H1 (cell line): ENCODE measurements around the gene C20orf173.
A peak's percentile ranks its signal among the peaks of the same experiment; 100 is the strongest.

Source experiments
- BRCA1 ChIP-seq: IDR thresholded peaks from 2 replicates; pipeline ENCODE4 v1.6.1; 2012; ENCODE audit warnings: low read depth, low read length, improper control_type of control experiment
- CREB1 ChIP-seq: IDR thresholded peaks from 2 replicates; pipeline ENCODE4 v1.6.1; 2012; ENCODE audit warnings: inconsistent platforms
- EZH2 ChIP-seq: fragments of 200-600 bp; sonication (generic); IDR thresholded peaks from 2 replicates; pipeline ENCODE4 v1.7.1; 2012; ENCODE audit warnings: low read depth, mild to moderate bottlenecking, moderate library complexity, low read length, inconsistent platforms; ENCODE audit not compliant: severe bottlenecking
- PHF8 ChIP-seq: fragments of 200-600 bp; sonication (generic); conservative IDR thresholded peaks from 2 replicates; pipeline ENCODE4 v1.7.1; 2012; ENCODE audit warnings: low read depth, mild to moderate bottlenecking, inconsistent platforms, low read length, moderate library complexity
- POLR2A ChIP-seq, 2 experiments: IDR thresholded peaks; 1 replicate in 1 of 2; 2 replicates in 1 of 2; pipeline ENCODE4 v1.6.1; 2011; ENCODE audit warnings: low read depth in 2 of 2, low read length in 2 of 2, mild to moderate bottlenecking in 2 of 2; ENCODE audit errors: control extremely low read depth in 1 of 2
- POLR2AphosphoS5 ChIP-seq: IDR thresholded peaks from 2 replicates; pipeline ENCODE4 v1.6.1; 2011; ENCODE audit warnings: low read depth, low read length
- RAD21 ChIP-seq, 2 experiments: IDR thresholded peaks in 1 of 2; conservative IDR thresholded peaks in 1 of 2; 2 replicates each; pipeline ENCODE4 v1.6.1; 2011; ENCODE audit warnings: low read depth in 2 of 2, low read length in 2 of 2, improper control_type of control experiment in 1 of 2, inconsistent platforms in 1 of 2, mild to moderate bottlenecking in 1 of 2, moderate library complexity in 1 of 2
- TAF1 ChIP-seq: IDR thresholded peaks from 2 replicates; pipeline ENCODE4 v1.6.1; 2011; ENCODE audit warnings: mild to moderate bottlenecking, low read depth, low read length
- TAF7 ChIP-seq: optimal IDR thresholded peaks from 2 replicates; pipeline ENCODE3; 2011; ENCODE audit warnings: low read depth, mild to moderate bottlenecking, inconsistent platforms, low read length, moderate library complexity, borderline replicate concordance
- TF ChIP-seq, protein P1 (sequence below), 3 experiments: IDR thresholded peaks; 1 replicate in 2 of 3; 2 replicates in 1 of 3; pipeline versions ENCODE4 v1.5.1 to v1.6.1; 2011; ENCODE audit warnings: low read length in 3 of 3, mild to moderate bottlenecking in 3 of 3, inconsistent platforms in 2 of 3, low read depth in 1 of 3, moderate library complexity in 1 of 3; ENCODE audit not compliant: insufficient read depth in 1 of 3; ENCODE audit errors: control extremely low read depth in 1 of 3
- TF ChIP-seq, protein P2 (sequence below): fragments of 300-600 bp; sonication (generic); IDR thresholded peaks from 2 replicates; pipeline ENCODE4 v1.7.1; 2012; ENCODE audit warnings: low read length, moderate library complexity, mild to moderate bottlenecking, inconsistent platforms; ENCODE audit not compliant: insufficient replicate concordance

GRCh38 chr20:35478804-35479472 is 50.5 kb downstream of the C20orf173 start:
- TF ChIP-seq TAF7 (no peak), CREB1 (no peak), TAF1 (no peak), BRCA1 (no peak), POLR2AphosphoS5 (no peak), POLR2A (IDR thresholded peaks at IDR 0.05; ENCODE audit: control extremely low read depth in 1 of 2, low read depth in 2 of 2, low read length in 2 of 2) (no peak), EZH2 (no peak), RAD21 (IDR thresholded peaks at IDR 0.05 in 1 of 2, conservative IDR thresholded peaks at IDR 0.05 in 1 of 2; ENCODE audit: low read depth in 2 of 2, low read length in 2 of 2) (peak; percentile 54 to 60), PHF8 (no peak)
- TF ChIP-seq, protein P1, sequence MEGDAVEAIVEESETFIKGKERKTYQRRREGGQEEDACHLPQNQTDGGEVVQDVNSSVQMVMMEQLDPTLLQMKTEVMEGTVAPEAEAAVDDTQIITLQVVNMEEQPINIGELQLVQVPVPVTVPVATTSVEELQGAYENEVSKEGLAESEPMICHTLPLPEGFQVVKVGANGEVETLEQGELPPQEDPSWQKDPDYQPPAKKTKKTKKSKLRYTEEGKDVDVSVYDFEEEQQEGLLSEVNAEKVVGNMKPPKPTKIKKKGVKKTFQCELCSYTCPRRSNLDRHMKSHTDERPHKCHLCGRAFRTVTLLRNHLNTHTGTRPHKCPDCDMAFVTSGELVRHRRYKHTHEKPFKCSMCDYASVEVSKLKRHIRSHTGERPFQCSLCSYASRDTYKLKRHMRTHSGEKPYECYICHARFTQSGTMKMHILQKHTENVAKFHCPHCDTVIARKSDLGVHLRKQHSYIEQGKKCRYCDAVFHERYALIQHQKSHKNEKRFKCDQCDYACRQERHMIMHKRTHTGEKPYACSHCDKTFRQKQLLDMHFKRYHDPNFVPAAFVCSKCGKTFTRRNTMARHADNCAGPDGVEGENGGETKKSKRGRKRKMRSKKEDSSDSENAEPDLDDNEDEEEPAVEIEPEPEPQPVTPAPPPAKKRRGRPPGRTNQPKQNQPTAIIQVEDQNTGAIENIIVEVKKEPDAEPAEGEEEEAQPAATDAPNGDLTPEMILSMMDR (IDR thresholded peaks at IDR 0.05; ENCODE audit: control extremely low read depth in 1 of 3, insufficient read depth in 1 of 3, low read depth in 1 of 3, low read length in 3 of 3), result peak; percentile 39 to 65 (median 58); a peak in 3 of 4 replicates
- TF ChIP-seq, protein P2, sequence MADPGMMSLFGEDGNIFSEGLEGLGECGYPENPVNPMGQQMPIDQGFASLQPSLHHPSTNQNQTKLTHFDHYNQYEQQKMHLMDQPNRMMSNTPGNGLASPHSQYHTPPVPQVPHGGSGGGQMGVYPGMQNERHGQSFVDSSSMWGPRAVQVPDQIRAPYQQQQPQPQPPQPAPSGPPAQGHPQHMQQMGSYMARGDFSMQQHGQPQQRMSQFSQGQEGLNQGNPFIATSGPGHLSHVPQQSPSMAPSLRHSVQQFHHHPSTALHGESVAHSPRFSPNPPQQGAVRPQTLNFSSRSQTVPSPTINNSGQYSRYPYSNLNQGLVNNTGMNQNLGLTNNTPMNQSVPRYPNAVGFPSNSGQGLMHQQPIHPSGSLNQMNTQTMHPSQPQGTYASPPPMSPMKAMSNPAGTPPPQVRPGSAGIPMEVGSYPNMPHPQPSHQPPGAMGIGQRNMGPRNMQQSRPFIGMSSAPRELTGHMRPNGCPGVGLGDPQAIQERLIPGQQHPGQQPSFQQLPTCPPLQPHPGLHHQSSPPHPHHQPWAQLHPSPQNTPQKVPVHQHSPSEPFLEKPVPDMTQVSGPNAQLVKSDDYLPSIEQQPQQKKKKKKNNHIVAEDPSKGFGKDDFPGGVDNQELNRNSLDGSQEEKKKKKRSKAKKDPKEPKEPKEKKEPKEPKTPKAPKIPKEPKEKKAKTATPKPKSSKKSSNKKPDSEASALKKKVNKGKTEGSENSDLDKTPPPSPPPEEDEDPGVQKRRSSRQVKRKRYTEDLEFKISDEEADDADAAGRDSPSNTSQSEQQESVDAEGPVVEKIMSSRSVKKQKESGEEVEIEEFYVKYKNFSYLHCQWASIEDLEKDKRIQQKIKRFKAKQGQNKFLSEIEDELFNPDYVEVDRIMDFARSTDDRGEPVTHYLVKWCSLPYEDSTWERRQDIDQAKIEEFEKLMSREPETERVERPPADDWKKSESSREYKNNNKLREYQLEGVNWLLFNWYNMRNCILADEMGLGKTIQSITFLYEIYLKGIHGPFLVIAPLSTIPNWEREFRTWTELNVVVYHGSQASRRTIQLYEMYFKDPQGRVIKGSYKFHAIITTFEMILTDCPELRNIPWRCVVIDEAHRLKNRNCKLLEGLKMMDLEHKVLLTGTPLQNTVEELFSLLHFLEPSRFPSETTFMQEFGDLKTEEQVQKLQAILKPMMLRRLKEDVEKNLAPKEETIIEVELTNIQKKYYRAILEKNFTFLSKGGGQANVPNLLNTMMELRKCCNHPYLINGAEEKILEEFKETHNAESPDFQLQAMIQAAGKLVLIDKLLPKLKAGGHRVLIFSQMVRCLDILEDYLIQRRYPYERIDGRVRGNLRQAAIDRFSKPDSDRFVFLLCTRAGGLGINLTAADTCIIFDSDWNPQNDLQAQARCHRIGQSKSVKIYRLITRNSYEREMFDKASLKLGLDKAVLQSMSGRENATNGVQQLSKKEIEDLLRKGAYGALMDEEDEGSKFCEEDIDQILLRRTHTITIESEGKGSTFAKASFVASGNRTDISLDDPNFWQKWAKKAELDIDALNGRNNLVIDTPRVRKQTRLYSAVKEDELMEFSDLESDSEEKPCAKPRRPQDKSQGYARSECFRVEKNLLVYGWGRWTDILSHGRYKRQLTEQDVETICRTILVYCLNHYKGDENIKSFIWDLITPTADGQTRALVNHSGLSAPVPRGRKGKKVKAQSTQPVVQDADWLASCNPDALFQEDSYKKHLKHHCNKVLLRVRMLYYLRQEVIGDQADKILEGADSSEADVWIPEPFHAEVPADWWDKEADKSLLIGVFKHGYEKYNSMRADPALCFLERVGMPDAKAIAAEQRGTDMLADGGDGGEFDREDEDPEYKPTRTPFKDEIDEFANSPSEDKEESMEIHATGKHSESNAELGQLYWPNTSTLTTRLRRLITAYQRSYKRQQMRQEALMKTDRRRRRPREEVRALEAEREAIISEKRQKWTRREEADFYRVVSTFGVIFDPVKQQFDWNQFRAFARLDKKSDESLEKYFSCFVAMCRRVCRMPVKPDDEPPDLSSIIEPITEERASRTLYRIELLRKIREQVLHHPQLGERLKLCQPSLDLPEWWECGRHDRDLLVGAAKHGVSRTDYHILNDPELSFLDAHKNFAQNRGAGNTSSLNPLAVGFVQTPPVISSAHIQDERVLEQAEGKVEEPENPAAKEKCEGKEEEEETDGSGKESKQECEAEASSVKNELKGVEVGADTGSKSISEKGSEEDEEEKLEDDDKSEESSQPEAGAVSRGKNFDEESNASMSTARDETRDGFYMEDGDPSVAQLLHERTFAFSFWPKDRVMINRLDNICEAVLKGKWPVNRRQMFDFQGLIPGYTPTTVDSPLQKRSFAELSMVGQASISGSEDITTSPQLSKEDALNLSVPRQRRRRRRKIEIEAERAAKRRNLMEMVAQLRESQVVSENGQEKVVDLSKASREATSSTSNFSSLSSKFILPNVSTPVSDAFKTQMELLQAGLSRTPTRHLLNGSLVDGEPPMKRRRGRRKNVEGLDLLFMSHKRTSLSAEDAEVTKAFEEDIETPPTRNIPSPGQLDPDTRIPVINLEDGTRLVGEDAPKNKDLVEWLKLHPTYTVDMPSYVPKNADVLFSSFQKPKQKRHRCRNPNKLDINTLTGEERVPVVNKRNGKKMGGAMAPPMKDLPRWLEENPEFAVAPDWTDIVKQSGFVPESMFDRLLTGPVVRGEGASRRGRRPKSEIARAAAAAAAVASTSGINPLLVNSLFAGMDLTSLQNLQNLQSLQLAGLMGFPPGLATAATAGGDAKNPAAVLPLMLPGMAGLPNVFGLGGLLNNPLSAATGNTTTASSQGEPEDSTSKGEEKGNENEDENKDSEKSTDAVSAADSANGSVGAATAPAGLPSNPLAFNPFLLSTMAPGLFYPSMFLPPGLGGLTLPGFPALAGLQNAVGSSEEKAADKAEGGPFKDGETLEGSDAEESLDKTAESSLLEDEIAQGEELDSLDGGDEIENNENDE, result no peak
